Kidney (tissue), 14 donors: Measurements from ENCODE around the gene HELB. TPM values are rescaled to one million over a fixed set of nuclear protein-coding genes. Genes with fewer than 3 reads are reported as not detected.

Experiments
- DNase-seq, 5 donors: peaks; one replicate each; pipeline ENCODE4 v3.0.0-alpha.2; 2013 to 2020
- FAIRE-seq: peaks from 2 replicates; lab custom pipeline; 2012; peaks lifted over from hg19 to GRCh38; lab: Jason Lieb, UNC
- H3K27ac ChIP-seq, 2 donors: one replicate each; pipeline ENCODE4 v1.7.0; 2013; ENCODE audit warnings: low read depth in 2 of 2, low read length in 2 of 2, inconsistent platforms in 1 of 2
- H3K27me3 ChIP-seq: one replicate; pipeline ENCODE4 v1.7.1; 2013; ENCODE audit warnings: low read length, inconsistent platforms; ENCODE audit not compliant: control insufficient read depth, insufficient read depth
- H3K36me3 ChIP-seq, 3 donors: one replicate each; pipeline versions ENCODE4 v1.7.0 to v1.7.1; 2013; ENCODE audit warnings: low read length in 3 of 3, control low read depth in 1 of 3, inconsistent platforms in 1 of 3; ENCODE audit not compliant: insufficient read depth in 3 of 3, control insufficient read depth in 2 of 3
- H3K4me1 ChIP-seq, 3 donors: one replicate each; pipeline versions ENCODE4 v1.7.0 to v1.7.1; 2013; ENCODE audit warnings: low read length in 3 of 3, inconsistent platforms in 1 of 3, low read depth in 1 of 3; ENCODE audit not compliant: control insufficient read depth in 2 of 3, insufficient read depth in 2 of 3
- H3K4me3 ChIP-seq, 3 donors: one replicate each; pipeline versions ENCODE4 v1.7.0 to v1.8.1; 2013; ENCODE audit warnings: low read length in 3 of 3, control low read depth in 1 of 3, inconsistent platforms in 1 of 3
- H3K9ac ChIP-seq, 3 donors: one replicate each; pipeline versions ENCODE4 v1.7.0 to v1.7.1; 2013; ENCODE audit warnings: low read length in 3 of 3, control low read depth in 1 of 3, inconsistent platforms in 1 of 3
- H3K9me3 ChIP-seq, 3 donors: one replicate each; pipeline versions ENCODE4 v1.7.0 to v1.7.1; 2013; ENCODE audit warnings: low read length in 3 of 3, control low read depth in 1 of 3, inconsistent platforms in 1 of 3; ENCODE audit not compliant: control insufficient read depth in 2 of 3, insufficient read depth in 1 of 3
- intact Hi-C: fragments of 100-400 bp; cut with DNase I; formaldehyde crosslinking; loops from one replicate; pipeline ENCODE4 v1.11.1; 2022
- polyA plus RNA-seq: library from polyadenylated mRNA; stranded (reverse); fragments of 350-450 nt; fragmentation: Illumina TruSeq; extraction: RNeasy Lipid Tissue Mini Kit (QIAGEN cat#74804); gene quantifications from one replicate; pipeline ENCODE4 v1.2.3, GENCODE V29; 2014; ENCODE audit warnings: low read depth, low replicate concordance; ENCODE audit not compliant: insufficient read depth
- total RNA-seq: library from RNA; stranded (reverse); fragmentation: NEBNext Ultra II Directional; extraction: Animal tissue kit (Norgen Biotek cat#: 25700); gene quantifications from one replicate; pipeline ENCODE4 v1.2.1, GENCODE V29; 2021
- TF ChIP-seq, protein P1 (sequence below): IDR thresholded peaks from 3 replicates; pipeline ENCODE4 v1.5.1; 2012; ENCODE audit warnings: mild to moderate bottlenecking, moderate library complexity, borderline replicate concordance; ENCODE audit not compliant: insufficient read depth; ENCODE audit errors: extremely low read depth
- donor health status: control.
- donor health status: control.
- donor health status: control.
- donor health status: control.
- donor health status: control.
- donor health status: DM: yes; HTN: yes; CAD: no.
- donor health status: Normal renal cell carcinoma (clear cell type).

Gene HELB
- total and polyA plus RNA-seq, 2 donors from 2014 or later = 0.41 to 7.3 TPM

GRCh38 chr12:66331016-66331415, 28.7 kb downstream of the HELB start:
- H3K27ac ChIP-seq = no peak overlapping the region
- H3K9ac ChIP-seq = no peak overlapping the region
- FAIRE-seq = no peak
- intact Hi-C loops = no loop called here
- no peaks in the 10 kb centered on the region for H3K27me3 ChIP-seq
- H3K4me1 ChIP-seq = no peaks in the 10 kb centered on the region
- TF ChIP-seq, protein P1, sequence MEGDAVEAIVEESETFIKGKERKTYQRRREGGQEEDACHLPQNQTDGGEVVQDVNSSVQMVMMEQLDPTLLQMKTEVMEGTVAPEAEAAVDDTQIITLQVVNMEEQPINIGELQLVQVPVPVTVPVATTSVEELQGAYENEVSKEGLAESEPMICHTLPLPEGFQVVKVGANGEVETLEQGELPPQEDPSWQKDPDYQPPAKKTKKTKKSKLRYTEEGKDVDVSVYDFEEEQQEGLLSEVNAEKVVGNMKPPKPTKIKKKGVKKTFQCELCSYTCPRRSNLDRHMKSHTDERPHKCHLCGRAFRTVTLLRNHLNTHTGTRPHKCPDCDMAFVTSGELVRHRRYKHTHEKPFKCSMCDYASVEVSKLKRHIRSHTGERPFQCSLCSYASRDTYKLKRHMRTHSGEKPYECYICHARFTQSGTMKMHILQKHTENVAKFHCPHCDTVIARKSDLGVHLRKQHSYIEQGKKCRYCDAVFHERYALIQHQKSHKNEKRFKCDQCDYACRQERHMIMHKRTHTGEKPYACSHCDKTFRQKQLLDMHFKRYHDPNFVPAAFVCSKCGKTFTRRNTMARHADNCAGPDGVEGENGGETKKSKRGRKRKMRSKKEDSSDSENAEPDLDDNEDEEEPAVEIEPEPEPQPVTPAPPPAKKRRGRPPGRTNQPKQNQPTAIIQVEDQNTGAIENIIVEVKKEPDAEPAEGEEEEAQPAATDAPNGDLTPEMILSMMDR = no peak
- H3K36me3 ChIP-seq = no peaks in the 10 kb centered on the region
- no peaks in the 10 kb centered on the region for H3K9me3 ChIP-seq
- no peak overlapping the region for H3K4me3 ChIP-seq
- DNase-seq = no peak

DNA sequence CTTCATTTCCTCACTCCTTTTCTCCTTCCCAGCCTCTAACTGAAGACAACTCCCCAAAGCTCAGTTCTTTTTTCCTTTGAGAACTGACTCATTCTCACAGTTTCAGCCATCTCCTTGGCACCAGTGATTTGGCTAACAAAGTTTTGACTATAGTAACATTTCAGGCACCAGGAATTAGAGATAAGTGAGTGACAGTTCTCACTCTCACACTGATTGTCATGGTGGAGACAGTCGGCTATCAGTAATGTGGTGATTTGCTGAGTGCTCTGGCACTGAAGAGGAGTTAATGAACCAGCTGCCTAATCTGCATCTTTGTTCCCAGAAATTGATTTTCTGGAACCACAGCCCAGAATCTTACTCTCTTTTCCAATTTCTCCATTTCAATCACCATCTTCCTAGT, 29.5 kb downstream of the HELB start:
- Histone ChIP-seq H3K27ac (no peak overlapping the region), H3K36me3 (no peaks in the 10 kb centered on the region), H3K4me1 (no peaks in the 10 kb centered on the region), H3K9me3 (no peaks in the 10 kb centered on the region), H3K9ac (no peak overlapping the region), H3K27me3 (no peaks in the 10 kb centered on the region), H3K4me3 (no peak overlapping the region)
- DNase-seq (no peak), FAIRE-seq (no peak)
- intact Hi-C loops = no loop called here
- TF ChIP-seq, protein P1 = no peak

- Histone ChIP-seq H3K4me1 (no peaks in the 10 kb centered on the region), H3K27me3 (no peaks in the 10 kb centered on the region), H3K27ac (no peak overlapping the region), H3K9me3 (peaks cover 0 to 6% (median 2%) of the 10 kb centered on the region in 3 donors), H3K4me3 (no peak overlapping the region), H3K36me3 (peaks cover 0 to 2% (median 0%) of the 10 kb centered on the region in 3 donors), H3K9ac (no peak overlapping the region)
- TF ChIP-seq, protein P1 = no peak
- FAIRE-seq (no peak), DNase-seq (no peak)
- intact Hi-C loops = no loop called here
Measured at GRCh38 chr12:66335746-66336145, 33.5 kb downstream of the HELB start.

DNA sequence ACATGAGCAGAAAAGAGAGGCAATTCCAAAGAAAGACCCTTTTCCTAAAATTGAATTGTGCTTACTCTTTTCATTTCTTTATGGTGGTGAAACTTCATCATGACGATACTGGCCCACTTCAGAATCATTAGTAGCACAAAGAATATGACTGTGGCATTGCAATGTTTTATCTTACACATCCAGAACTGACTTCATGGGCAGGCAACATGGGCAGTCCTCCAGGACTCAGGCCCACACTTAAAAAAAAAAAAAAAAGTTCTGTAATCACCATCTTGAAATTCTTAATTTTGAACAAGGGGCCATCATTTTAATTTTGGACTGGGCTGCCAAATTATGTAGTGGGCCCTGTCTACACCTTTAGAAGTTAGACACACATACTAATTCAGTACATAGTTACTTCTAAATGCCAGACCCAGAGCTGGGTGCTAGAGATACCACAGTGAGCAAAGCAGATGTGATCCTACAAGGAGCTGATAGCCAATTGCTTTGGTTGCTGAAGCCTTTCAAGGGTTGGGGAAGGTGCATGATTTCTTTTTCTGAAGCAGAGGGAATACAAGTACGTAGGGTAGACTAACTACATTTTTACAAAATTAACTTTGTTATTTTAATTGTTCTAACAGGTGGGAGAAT, 35.2 kb downstream of the HELB start:
- peaks cover 0 to 12% (median 7%) of the 10 kb centered on the region in 3 donors for H3K9me3 ChIP-seq
- H3K4me1 ChIP-seq = no peaks in the 10 kb centered on the region
- no peak for DNase-seq
- no peak overlapping the region for H3K9ac ChIP-seq
- no peaks in the 10 kb centered on the region for H3K27me3 ChIP-seq
- FAIRE-seq = no peak
- H3K4me3 ChIP-seq = no peak overlapping the region
- TF ChIP-seq, protein P1 = no peak
- intact Hi-C loops = no loop called here
- no peak overlapping the region for H3K27ac ChIP-seq
- H3K36me3 ChIP-seq = peaks cover 0 to 5% (median 2%) of the 10 kb centered on the region in 3 donors
